Peyer's patch (tissue), 4 donors: ENCODE results near the gene ZNF691. TPM values are rescaled to one million over a fixed set of nuclear protein-coding genes. Genes with fewer than 3 reads are reported as not detected.

Experiments used
- DNase-seq, 3 donors: peaks; one replicate each; pipeline ENCODE4 v3.0.0-alpha.2; 2017 to 2019
- H3K27ac ChIP-seq, 4 donors: fragments of 200-600 bp; sonication (generic); one replicate each; pipeline ENCODE4 v1.5.1; 2016 to 2019
- H3K27me3 ChIP-seq, 2 donors: fragments of 200-600 bp; sonication (generic); one replicate each; pipeline ENCODE4 v1.5.1; 2019
- H3K36me3 ChIP-seq, 3 donors: fragments of 200-600 bp; sonication (generic); one replicate each; pipeline ENCODE4 v1.5.1; 2016 to 2019
- H3K4me1 ChIP-seq, 4 donors: fragments of 200-600 bp; sonication (generic); one replicate each; pipeline ENCODE4 v1.5.1; 2016 to 2019
- H3K4me3 ChIP-seq, 4 donors: fragments of 200-600 bp; sonication (generic); 1 replicate in 3 of 4; 2 replicates in 1 of 4; pipeline ENCODE4 v1.5.1; 2016 to 2019; ENCODE audit warnings: mild to moderate bottlenecking in 1 of 4
- H3K9me3 ChIP-seq, 4 donors: fragments of 200-600 bp; sonication (generic); one replicate each; pipeline ENCODE4 v1.5.1; 2016 to 2019; ENCODE audit warnings: mild to moderate bottlenecking in 1 of 4
- POLR2A ChIP-seq, 2 donors: fragments of 450-650 bp; IDR thresholded peaks; one replicate each; pipeline ENCODE4 v1.5.1; 2017; ENCODE audit warnings: antibody characterized with exemption in 2 of 2, mild to moderate bottlenecking in 2 of 2, moderate library complexity in 2 of 2
- total RNA-seq, 4 donors: library from RNA; depleted of rRNA; stranded (reverse); fragments of >200 nt; gene quantifications; one replicate each; pipeline ENCODE4 v1.1.0, GENCODE V29; 2016
- TF ChIP-seq, protein P1 (sequence below), 6 experiments: fragments of 450-650 bp in 4 of 6; fragments of 200-600 bp in 2 of 6; sonication (generic) in 1 of 6; IDR thresholded peaks; one replicate each; pipeline ENCODE4 v1.5.1; 2017 to 2019; ENCODE audit warnings: antibody characterized with exemption in 6 of 6, mild to moderate bottlenecking in 3 of 6, moderate library complexity in 1 of 6

Gene ZNF691
- total RNA-seq, 4 donors from 2014 or later: 3.3 to 19.0 (median 10.8) TPM

DNA sequence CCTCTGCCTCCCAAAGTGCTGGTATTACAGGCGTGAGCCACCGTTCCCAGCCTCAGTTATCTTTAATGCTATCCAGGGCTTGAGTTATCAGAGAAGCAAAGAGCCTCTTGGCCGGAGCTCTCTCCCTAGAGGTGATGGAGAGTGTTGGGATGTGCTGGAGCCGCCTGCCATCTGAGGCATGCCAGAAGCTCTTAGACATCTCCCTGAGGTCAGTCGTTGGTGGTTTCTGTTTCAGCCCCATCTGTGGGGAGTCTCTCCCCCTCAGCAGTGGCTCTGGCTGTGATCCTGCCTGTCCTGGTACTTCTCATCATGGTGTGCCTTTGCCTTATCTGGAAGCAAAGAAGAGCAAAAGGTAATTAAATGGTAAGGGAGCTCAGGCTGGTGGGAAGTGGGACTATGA is 11.6 kb upstream of the ZNF691 start:
- TF ChIP-seq, protein P1, sequence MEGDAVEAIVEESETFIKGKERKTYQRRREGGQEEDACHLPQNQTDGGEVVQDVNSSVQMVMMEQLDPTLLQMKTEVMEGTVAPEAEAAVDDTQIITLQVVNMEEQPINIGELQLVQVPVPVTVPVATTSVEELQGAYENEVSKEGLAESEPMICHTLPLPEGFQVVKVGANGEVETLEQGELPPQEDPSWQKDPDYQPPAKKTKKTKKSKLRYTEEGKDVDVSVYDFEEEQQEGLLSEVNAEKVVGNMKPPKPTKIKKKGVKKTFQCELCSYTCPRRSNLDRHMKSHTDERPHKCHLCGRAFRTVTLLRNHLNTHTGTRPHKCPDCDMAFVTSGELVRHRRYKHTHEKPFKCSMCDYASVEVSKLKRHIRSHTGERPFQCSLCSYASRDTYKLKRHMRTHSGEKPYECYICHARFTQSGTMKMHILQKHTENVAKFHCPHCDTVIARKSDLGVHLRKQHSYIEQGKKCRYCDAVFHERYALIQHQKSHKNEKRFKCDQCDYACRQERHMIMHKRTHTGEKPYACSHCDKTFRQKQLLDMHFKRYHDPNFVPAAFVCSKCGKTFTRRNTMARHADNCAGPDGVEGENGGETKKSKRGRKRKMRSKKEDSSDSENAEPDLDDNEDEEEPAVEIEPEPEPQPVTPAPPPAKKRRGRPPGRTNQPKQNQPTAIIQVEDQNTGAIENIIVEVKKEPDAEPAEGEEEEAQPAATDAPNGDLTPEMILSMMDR (IDR thresholded peaks at IDR 0.05): no peak
- TF ChIP-seq POLR2A (IDR thresholded peaks at IDR 0.05): no peak
- no peak overlapping the region for H3K4me3 ChIP-seq
- H3K27me3 ChIP-seq: no peaks in the 10 kb centered on the region
- no peak overlapping the region for H3K27ac ChIP-seq
- H3K9me3 ChIP-seq: no peaks in the 10 kb centered on the region
- no peaks in the 10 kb centered on the region for H3K4me1 ChIP-seq
- no peaks in the 10 kb centered on the region for H3K36me3 ChIP-seq
- DNase-seq: no peak

DNA sequence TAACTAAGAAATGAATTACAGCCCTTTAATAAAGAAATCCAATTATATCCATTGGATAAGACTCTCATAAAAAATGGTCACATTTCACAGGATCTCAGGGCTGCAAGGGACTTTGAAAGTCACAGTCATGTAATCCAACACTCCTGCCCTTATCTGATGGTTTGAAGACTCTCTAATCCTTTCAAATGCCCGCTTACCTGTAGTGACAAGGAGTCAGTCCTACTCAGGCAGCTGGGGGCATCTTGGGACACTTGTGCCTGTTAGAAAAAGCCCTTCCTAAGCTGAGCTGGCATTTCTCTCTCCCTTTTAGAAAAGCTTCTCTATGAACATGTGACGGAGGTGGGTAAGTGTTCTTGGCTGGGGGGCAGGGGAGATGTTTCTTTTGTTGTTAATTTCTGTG is 11.0 kb upstream of the ZNF691 start:
- H3K36me3 ChIP-seq: no peaks in the 10 kb centered on the region
- H3K27ac ChIP-seq: no peak overlapping the region
- no peak overlapping the region for H3K4me3 ChIP-seq
- no peak for DNase-seq
- H3K4me1 ChIP-seq: no peaks in the 10 kb centered on the region
- no peaks in the 10 kb centered on the region for H3K27me3 ChIP-seq
- no peak for TF ChIP-seq POLR2A (IDR thresholded peaks at IDR 0.05)
- TF ChIP-seq, protein P1 (IDR thresholded peaks at IDR 0.05): no peak
- H3K9me3 ChIP-seq: no peaks in the 10 kb centered on the region

- Histone ChIP-seq H3K36me3 (no peaks in the 10 kb centered on the region), H3K4me1 (no peaks in the 10 kb centered on the region), H3K4me3 (no peak overlapping the region), H3K9me3 (no peaks in the 10 kb centered on the region), H3K27ac (no peak overlapping the region), H3K27me3 (no peaks in the 10 kb centered on the region)
- no peak for TF ChIP-seq POLR2A (IDR thresholded peaks at IDR 0.05)
- TF ChIP-seq, protein P1 (IDR thresholded peaks at IDR 0.05): no peak
- DNase-seq: no peak
These were observed 8.7 kb upstream of the ZNF691 start for GRCh38 chr1:42837709-42838108.

- Histone ChIP-seq H3K27ac (no peak overlapping the region), H3K4me3 (no peak overlapping the region)
These were observed 7.8 kb upstream of the ZNF691 start for GRCh38 chr1:42838482-42839190.

DNA sequence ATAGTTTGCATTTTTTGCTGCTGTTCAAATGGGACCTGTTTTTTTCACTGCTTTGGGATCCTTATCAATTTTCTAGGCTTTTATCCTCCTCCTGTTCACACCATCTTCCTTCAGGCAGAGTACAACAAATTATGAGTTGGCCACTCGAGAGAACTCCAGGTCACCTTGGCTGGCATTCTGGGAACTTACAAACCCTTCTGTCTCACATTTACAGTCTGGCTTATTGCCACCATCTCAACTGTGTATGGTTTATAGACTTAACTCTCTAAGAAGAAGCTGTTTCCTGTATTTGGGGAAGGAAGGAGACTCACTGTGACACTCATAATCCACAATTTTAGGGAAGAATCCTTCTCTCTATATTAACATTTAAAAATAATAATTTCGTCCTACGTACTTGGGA is 5.4 kb upstream of the ZNF691 start:
- Histone ChIP-seq H3K4me3 (no peak overlapping the region), H3K9me3 (no peaks in the 10 kb centered on the region), H3K27ac (no peak overlapping the region), H3K27me3 (no peaks in the 10 kb centered on the region), H3K4me1 (peaks cover 0 to 5% (median 2%) of the 10 kb centered on the region in 4 donors), H3K36me3 (no peaks in the 10 kb centered on the region)
- TF ChIP-seq POLR2A (IDR thresholded peaks at IDR 0.05): no peak
- TF ChIP-seq, protein P1 (IDR thresholded peaks at IDR 0.05): no peak
- no peak for DNase-seq

More at GRCh38 chr1:42838482-42839190, 7.8 kb upstream of the ZNF691 start:
- no peaks in the 10 kb centered on the region for H3K9me3 ChIP-seq
- TF ChIP-seq, protein P1 (IDR thresholded peaks at IDR 0.05): no peak
- no peak for TF ChIP-seq POLR2A (IDR thresholded peaks at IDR 0.05)
- no peak for DNase-seq
- H3K4me1 ChIP-seq: no peaks in the 10 kb centered on the region
- no peaks in the 10 kb centered on the region for H3K27me3 ChIP-seq
- H3K36me3 ChIP-seq: no peaks in the 10 kb centered on the region
